GM21515 (cell line): Measurements from ENCODE around the gene KXD1.
"Not testable (repeated sequence)": the region's sequence is repeated elsewhere in the genome, so short reads cannot be mapped to it uniquely, and the experiment has no call there.

Source experiments
- ATAC-seq: cut with Tn5 transposase; IDR thresholded peaks from one replicate; pipeline ENCODE4 v1.9.1; 2021; ENCODE audit not compliant: unreplicated experiment

Gene KXD1

GRCh38 chr19:18599485-18599884, 41.8 kb downstream of the KXD1 start:
- no peak for ATAC-seq

DNA sequence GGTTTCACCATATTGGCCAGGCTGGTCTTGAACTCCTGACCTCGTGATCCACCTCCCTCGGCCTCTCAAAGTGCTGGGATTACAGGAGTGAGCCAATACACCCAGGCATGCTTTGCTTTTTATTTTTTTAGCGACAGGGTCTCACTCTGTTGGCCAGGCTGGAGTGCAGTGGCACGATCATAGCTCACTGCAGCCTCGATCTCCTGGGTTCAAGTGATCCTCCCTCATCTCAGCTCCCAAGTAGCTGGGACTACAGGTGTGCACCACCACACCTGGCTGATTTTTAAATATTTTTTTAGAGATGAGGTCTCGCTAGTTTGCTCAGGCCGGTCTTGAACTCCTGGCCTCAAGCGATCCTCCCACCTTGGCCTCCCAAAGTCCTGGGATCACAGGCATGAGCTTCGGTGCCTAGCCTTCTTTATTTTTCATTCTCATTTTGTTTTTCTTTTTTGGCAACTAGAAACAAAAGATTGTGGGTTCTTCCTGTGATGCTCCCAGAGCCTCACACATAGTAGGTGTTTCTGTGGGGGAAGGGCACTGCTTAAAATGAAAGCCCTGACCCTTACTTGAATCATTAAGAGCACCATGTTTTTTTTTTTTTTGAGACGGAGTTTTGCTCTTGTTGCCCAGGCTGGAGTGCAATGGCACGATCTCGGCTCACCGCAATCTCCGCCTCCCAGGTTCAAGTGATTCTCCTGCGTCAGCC, 43.2 kb downstream of the KXD1 start:
- not testable (repeated sequence) for ATAC-seq

DNA sequence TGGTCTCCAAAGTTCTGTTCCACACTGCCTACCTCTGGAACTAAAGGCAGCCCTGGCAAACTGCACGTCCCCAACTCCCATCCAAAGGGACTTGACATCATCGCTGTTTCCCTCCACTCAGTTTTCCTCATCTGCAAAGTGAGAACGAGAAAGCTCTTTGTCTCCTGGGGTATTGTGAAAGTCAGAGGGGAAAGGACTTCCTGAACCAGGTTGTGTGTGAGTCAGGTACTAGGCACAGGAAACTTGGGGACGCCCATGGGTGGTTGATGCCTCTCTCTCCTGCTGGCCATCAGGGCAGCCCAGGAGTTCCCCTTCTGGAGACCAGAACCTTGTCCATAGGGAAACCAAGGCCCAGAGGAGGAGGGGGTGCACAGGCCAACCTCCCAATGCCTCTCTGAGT, 44.2 kb downstream of the KXD1 start:
- no peak for ATAC-seq

- ATAC-seq, result no peak
Measured at GRCh38 chr19:18603255-18603957, 45.7 kb downstream of the KXD1 start.

- no peak for ATAC-seq
Measured at GRCh38 chr19:18603958-18604819, 46.5 kb downstream of the KXD1 start.

GRCh38 chr19:18604820-18605159, 47.1 kb downstream of the KXD1 start:
- ATAC-seq, result no peak

GRCh38 chr19:18605196-18605545, 47.5 kb downstream of the KXD1 start:
- ATAC-seq, result no peak

DNA sequence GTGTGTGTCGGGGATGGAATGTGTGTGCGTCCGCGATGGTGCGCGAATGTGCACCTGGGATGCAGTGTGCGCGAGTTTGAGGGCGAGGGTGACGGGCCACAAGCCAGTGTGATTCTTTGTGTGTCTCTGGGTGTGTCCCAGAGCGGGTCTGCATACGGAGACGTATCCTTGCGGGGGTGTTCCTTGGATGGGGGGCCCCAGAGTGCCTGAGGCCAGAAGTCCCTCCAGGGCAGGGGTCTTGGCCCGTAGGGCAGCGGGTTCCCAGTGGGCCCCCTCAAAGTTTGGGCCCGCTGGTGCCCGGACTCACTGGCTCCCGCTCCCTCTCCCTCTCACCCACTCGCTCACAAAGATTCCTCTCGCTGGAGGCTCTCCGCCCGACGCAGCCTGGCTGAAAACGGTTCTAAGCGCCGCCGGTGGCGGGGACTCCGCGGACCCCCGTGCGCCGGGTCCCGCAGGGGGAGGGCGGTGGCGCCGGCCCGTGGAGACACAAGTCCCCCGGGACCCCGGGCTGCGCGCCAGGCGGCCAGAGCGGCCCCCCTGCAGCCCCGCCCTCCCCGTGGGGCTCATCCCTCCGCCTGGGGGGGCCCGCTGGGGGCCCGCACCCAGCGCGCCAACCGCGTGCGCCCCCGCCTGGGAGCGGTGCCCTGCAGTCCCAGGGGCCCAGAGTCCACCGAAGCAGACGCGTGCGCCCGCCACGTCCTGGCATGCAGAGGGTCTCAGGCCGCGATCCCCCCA, 48.0 kb downstream of the KXD1 start:
- no peak for ATAC-seq

- no peak for ATAC-seq
Measured at GRCh38 chr19:18606281-18607225, 48.9 kb downstream of the KXD1 start, which contains the start of gene CRLF1. Gene CRLF1, minus strand, starts transcription at chr19:18606799. Its CDS starts 143 bp downstream, at chr19:18606656.

DNA sequence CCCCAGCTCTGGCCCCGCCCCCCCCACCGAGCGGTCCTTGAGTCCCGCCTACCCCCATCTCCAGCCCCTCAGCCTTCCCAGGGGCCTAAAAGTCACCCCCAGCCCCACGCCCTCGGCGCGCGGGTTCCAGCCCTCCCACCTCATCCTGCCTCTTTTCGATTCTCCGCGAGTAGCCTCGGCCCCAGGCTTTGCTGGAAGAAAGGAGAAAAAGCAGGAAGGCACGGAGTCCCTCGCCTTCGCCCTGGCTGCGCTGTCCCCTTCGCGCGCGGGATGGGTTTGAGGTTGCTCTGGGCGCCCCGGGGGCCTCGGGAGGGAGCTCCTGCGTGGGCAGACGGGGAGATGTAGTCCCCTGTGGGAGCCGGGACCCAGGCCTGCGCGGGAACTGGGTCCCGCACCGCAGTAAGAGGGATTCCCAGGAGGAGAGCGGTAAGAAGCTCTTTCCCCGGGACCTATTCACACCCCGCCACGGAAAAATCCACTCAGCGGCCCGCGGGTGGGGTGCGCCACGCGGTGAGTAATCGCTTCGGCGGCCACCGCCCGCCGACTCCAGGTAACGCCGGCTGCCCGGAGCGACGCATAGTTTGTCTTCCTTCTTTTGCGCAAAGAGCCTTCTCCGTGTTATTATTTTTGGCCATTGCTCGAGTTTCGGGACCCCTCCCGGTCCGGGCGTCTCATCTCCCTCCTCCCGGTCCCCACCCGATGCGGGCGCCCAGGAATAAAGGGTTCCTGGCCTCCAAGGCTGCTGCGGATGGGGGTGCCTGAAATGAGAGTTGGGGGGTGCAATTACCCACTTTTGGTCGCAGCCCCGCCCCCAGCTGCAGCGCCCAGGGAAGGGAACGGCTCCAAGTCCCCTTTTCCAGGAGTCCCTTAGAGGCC, 49.8 kb downstream of the KXD1 start:
- no peak for ATAC-seq

- no peak for ATAC-seq
Measured at GRCh38 chr19:18608102-18608804, 50.6 kb downstream of the KXD1 start.

- no peak for ATAC-seq
Measured at GRCh38 chr19:18608805-18609716, 51.4 kb downstream of the KXD1 start.

DNA sequence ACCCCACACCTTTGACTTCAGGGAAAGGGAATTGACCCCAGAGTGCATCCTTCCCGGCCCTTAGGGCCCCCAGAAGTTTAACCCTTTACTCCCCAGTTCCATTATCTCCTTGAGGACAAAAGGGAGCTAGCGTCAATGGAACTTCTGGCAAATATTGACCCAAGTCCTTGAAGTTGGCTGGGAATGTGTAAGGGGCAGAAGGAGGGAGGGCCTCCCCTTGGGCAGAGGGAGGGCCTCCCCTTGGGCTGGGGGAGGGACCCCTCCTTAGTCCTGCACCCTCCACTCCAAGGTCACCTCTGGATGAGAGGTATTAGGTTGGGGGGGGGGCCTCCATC, 52.0 kb downstream of the KXD1 start:
- ATAC-seq, result no peak

DNA sequence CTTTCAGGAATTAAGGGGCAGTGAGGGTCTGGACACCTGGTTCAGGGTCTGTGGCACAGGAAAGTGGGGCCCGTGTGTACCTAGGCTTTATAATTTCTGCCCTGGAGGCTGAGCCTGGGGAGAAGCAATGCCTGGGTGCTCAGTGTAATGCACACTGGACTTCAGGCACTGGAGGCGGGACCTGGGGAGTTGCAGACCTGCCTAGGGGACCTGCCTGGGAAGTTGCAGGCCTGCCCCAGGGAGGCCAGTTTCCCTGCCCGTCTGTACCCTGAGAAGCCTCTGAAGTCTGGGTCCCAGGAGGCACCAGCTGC, 52.5 kb downstream of the KXD1 start:
- no peak for ATAC-seq

DNA sequence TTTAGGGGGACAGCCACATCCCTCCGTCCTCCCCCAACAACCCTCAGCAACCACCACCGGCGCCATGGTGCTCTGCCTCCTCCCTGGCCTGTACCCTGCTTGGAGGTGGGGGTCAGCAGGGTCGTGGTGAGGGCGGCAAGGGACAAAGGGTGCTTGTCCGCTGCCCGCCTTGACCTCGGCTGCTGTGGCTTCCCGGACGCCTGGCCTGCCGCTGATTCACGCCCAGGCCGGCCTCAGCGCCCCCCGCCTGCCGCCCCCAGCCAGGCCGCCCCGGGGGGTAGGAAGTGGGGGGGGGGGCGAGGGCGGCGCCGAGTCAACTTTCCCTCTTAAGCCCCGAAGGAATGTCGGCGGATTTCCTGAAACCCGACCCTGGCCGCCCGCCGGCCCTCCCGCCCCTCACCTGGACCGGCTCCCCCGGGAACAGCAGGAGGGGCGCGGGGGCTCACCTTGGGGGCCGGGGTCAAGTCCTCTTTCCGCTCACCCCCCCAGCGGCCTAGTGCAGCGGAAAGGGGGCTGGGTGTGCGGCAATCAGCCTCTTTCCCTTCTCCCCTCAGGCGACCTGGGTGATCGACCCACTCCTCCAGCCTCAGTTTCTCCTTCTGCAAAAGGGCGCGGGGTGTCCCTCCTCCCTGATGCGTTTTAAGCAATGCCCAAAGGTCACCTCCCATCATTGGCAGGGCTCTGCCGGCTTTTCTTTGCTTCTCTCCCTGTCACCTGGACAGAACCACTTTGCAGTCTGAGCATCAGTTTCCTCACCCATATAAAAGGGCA, 53.1 kb downstream of the KXD1 start:
- ATAC-seq, result no peak

GRCh38 chr19:18611327-18612050, 53.8 kb downstream of the KXD1 start:
- no peak for ATAC-seq
